ENCODE measurements around the gene XRCC4. TPM values are rescaled to one million over a fixed set of nuclear protein-coding genes. Genes with fewer than 3 reads are reported as not detected.

Gene XRCC4
- total RNA-seq, 1 experiment from 2014 or later, result 10.8 TPM

DNA sequence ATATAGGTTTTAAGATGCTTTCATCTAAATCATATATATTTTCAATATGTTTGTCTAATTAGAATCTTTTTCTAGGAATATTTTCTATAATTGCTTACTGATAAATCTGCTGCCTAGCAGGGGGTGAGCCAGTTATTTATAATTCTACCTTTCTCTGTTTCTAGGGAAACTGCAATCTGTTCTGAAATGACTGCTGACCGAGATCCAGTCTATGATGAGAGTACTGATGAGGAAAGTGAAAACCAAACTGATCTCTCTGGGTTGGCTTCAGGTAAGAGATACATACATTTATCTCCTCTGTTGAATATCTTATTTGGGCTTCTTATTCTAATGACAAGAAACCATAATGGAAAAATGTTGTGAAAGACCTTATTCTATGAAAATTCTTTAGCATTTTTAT is 127.3 kb downstream of the XRCC4 start:
- no peaks in the 10 kb centered on the region for H3K79me1 ChIP-seq (ENCODE audit: insufficient read depth, low read depth, low read length, poor library complexity, severe bottlenecking)
- no peak overlapping the region for H2BK15ac ChIP-seq (ENCODE audit: low read depth, low read length)
- H2AFZ ChIP-seq (ENCODE audit: low read length), result no peak overlapping the region
- Mint-ChIP-seq H3K27ac (no peak overlapping the region), H3K9me3 (no peaks in the 10 kb centered on the region), H3K27me3 (ENCODE audit: low read depth) (no peaks in the 10 kb centered on the region), H3K36me3 (ENCODE audit: insufficient read depth in 1 of 3, low read depth in 3 of 3) (no peaks in the 10 kb centered on the region), H3K4me3 (no peak overlapping the region), H3K4me1 (no peaks in the 10 kb centered on the region)
- no peak overlapping the region for H2BK12ac ChIP-seq (ENCODE audit: insufficient read length, low read depth, low read length)
- H3K27ac ChIP-seq (ENCODE audit: insufficient read length, low read depth, low read length), result no peak overlapping the region
- H3K79me2 ChIP-seq (ENCODE audit: insufficient read depth, low read length), result no peaks in the 10 kb centered on the region
- H4K8ac ChIP-seq (replicated peaks; ENCODE audit: insufficient read length, low read depth, low read length), result no peak overlapping the region
- no peak overlapping the region for H4K5ac ChIP-seq (ENCODE audit: insufficient read length, low read depth, low read length)
- no peak overlapping the region for H4K91ac ChIP-seq (ENCODE audit: insufficient read length, low read depth, low read length)
- H3K9ac ChIP-seq (ENCODE audit: extremely low read depth, insufficient read length, low read length), result no peak overlapping the region
- H3K23ac ChIP-seq (ENCODE audit: insufficient read length, low read depth, low read length), result no peak overlapping the region
- H3K4me2 ChIP-seq (ENCODE audit: insufficient read depth, insufficient read length, low read length), result no peak overlapping the region
- H2BK5ac ChIP-seq (ENCODE audit: insufficient read length, low read length), result no peak overlapping the region
- H2BK20ac ChIP-seq (ENCODE audit: low read depth, low read length, poor library complexity, severe bottlenecking), result no peak overlapping the region
- no peaks in the 10 kb centered on the region for H3K4me1 ChIP-seq (ENCODE audit: insufficient read depth, low read length)
- H3K23me2 ChIP-seq (ENCODE audit: insufficient read length, low read depth, low read length, poor library complexity, severe bottlenecking), result no peaks in the 10 kb centered on the region
- no peak overlapping the region for H3K18ac ChIP-seq (ENCODE audit: insufficient read length, low read depth, low read length)
- DNase-seq, result no peak
- no peaks in the 10 kb centered on the region for H3K9me3 ChIP-seq (ENCODE audit: control insufficient read depth, low read depth, low read length)
- TF ChIP-seq, protein P1, sequence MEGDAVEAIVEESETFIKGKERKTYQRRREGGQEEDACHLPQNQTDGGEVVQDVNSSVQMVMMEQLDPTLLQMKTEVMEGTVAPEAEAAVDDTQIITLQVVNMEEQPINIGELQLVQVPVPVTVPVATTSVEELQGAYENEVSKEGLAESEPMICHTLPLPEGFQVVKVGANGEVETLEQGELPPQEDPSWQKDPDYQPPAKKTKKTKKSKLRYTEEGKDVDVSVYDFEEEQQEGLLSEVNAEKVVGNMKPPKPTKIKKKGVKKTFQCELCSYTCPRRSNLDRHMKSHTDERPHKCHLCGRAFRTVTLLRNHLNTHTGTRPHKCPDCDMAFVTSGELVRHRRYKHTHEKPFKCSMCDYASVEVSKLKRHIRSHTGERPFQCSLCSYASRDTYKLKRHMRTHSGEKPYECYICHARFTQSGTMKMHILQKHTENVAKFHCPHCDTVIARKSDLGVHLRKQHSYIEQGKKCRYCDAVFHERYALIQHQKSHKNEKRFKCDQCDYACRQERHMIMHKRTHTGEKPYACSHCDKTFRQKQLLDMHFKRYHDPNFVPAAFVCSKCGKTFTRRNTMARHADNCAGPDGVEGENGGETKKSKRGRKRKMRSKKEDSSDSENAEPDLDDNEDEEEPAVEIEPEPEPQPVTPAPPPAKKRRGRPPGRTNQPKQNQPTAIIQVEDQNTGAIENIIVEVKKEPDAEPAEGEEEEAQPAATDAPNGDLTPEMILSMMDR (conservative IDR thresholded peaks at IDR 0.05), result no peak
- no peak overlapping the region for H3K56ac ChIP-seq (ENCODE audit: insufficient read length, low read depth, low read length)
- WGBS (ENCODE audit: extremely low coverage, insufficient read length, low lambda C conversion rate), result no CpG with 5 or more reads among the region's 1 CpG
- H2BK120ac ChIP-seq (ENCODE audit: low read depth, low read length, poor library complexity, severe bottlenecking), result no peak overlapping the region
- H3K4ac ChIP-seq (ENCODE audit: low read depth, low read length), result no peak overlapping the region
- no peaks in the 10 kb centered on the region for H4K20me1 ChIP-seq (ENCODE audit: control insufficient read depth, insufficient read depth, insufficient read length)
- no peak overlapping the region for H3K14ac ChIP-seq (ENCODE audit: insufficient read depth, low read length)
- H3T11ph ChIP-seq (ENCODE audit: low read length), result no peak overlapping the region
- H3K27me3 ChIP-seq (ENCODE audit: insufficient read depth, low read length), result no peaks in the 10 kb centered on the region; the same call in 1 of the 2 replicates
- no peak overlapping the region for H2AK5ac ChIP-seq (ENCODE audit: insufficient read length, low read length)
